Measurements from ENCODE around the gene MVD.

MVD gene

DNA sequence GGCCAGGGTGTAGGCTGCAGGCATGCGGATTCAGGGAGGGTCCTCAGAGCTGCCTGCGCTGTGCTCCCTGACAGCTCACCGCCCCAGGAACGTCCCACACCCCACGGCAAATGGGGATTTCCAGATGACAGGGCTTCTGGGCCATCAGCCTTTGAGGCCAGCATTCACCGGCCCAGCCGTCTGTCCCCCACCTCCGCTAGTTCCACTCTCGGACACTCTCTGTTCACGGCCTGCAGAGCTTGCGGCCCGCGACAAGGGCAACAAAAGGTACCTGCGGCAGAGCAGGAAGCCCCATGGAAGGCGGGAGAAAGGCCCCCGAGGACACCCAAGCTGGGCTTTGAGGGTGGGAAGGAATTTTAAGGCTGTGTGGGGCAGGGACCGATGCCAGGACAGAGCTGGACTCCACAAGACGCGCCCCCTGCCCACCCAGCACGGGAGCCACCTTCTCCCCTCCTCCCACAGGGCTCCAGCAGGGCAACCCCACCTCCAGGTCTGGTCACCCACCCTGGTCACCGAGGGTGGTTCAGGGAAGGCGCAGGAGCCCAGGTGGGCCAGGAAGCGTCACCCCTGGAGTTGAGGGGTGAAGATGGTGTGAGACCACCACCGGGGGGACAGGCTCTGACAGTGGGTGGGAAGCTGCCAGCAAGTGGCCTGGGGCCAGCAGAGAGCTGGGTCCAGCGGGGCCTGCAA, 6.5 kb downstream of the MVD start:
- TF ChIP-seq, protein P1, sequence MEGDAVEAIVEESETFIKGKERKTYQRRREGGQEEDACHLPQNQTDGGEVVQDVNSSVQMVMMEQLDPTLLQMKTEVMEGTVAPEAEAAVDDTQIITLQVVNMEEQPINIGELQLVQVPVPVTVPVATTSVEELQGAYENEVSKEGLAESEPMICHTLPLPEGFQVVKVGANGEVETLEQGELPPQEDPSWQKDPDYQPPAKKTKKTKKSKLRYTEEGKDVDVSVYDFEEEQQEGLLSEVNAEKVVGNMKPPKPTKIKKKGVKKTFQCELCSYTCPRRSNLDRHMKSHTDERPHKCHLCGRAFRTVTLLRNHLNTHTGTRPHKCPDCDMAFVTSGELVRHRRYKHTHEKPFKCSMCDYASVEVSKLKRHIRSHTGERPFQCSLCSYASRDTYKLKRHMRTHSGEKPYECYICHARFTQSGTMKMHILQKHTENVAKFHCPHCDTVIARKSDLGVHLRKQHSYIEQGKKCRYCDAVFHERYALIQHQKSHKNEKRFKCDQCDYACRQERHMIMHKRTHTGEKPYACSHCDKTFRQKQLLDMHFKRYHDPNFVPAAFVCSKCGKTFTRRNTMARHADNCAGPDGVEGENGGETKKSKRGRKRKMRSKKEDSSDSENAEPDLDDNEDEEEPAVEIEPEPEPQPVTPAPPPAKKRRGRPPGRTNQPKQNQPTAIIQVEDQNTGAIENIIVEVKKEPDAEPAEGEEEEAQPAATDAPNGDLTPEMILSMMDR (IDR thresholded peaks at IDR 0.05; ENCODE audit: extremely low read depth, missing control alignments): no peak
- no peak for DNase-seq (ENCODE audit: low spot score)

DNA sequence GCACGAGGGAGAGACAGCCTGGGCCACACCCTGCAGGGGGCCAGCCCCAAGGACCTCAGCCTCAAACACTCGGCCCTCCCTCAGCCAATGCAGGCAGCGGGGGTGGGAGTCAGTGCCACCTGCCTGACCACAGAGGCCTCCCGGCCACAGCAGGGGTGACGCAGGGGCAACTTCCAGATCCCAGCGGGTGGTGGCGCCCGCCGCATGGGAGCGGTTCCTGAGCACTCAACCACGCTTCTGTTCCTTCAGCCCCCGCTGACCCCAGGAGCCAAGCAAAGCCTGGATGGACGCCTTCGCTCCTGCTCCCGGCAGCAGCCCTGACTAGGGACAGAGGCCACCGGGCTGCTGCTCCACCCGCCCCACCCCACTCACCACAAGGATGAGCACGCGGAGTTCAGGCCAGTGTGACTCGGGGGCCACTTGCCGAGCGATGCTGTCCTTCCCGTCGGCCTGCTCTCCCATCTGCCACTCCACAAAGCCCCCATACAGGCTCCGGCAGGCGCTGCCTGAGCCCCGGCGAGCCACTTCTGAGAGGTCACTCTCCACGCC, 7.1 kb downstream of the MVD start:
- TF ChIP-seq, protein P1 (IDR thresholded peaks at IDR 0.05; ENCODE audit: extremely low read depth, missing control alignments): no peak
- no peak for DNase-seq (ENCODE audit: low spot score)

DNA sequence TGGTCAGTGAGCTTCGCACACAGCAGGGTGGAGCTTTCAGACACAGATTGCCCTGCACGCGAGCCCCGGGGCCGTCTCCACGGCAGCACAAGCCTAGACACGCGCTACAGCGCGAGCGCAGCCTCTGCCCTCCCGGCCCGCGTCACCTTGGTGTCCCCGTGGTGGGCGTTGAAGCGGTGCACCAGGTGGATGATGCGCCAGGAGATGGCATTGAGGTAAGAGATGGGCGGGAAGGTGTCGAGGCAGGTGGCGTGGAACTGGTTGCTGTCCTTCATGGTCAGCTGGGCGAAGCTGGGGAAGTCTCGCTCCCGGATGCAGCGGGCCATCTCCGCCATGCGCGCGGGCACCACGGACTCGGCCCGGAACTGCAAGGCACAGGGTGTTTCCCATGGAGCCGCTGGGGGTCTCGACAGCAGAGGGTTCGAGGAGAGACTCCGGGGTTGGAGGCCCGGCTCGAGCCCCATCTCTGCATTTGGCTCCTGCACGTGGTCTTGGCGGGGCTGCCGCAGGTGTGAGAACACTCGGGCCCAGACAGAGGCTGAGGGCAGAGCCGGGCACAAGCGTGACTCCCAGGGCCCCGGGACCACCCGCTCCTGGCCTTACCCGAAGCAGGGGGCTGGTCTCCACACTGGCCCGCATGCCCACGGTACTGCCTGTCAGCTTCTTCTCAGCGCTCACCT, 7.7 kb downstream of the MVD start:
- TF ChIP-seq, protein P1 (IDR thresholded peaks at IDR 0.05; ENCODE audit: extremely low read depth, missing control alignments): no peak
- DNase-seq (ENCODE audit: low spot score): no peak

DNA sequence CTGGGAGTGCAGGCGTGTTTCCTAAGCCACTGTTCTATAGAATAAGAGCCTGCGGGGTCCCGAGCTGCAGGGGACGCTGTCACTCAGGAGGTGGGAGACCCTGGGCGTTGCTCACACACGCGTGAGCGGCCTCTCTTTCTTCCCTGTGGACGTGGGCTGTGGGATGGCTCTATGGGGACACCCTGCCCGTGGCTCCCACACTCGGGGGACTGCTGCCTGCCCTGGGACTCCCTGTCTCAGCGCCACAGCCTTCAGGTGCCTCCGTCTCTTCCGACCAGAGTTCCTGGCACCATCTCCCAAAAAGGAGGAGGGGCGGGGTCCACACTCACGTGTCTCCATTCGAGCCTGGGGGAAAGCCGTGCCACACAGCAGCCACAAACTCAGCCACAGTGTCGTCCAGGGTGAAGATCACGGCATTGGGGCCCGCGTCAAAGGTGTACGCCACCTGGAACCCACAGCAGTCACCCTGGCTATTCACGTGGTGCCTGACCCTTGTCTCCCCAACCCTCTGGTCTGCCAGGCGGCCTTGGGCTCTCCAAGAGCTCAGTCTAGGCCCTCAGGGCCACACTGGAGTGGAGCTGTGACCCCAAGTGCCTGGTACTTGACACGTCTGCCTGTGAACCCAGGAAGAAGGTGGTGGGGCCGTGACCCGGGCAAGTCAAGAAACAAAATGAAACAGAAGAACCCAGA, 8.4 kb downstream of the MVD start:
- TF ChIP-seq, protein P1 (IDR thresholded peaks at IDR 0.05; ENCODE audit: extremely low read depth, missing control alignments): no peak
- DNase-seq (ENCODE audit: low spot score): no peak

DNA sequence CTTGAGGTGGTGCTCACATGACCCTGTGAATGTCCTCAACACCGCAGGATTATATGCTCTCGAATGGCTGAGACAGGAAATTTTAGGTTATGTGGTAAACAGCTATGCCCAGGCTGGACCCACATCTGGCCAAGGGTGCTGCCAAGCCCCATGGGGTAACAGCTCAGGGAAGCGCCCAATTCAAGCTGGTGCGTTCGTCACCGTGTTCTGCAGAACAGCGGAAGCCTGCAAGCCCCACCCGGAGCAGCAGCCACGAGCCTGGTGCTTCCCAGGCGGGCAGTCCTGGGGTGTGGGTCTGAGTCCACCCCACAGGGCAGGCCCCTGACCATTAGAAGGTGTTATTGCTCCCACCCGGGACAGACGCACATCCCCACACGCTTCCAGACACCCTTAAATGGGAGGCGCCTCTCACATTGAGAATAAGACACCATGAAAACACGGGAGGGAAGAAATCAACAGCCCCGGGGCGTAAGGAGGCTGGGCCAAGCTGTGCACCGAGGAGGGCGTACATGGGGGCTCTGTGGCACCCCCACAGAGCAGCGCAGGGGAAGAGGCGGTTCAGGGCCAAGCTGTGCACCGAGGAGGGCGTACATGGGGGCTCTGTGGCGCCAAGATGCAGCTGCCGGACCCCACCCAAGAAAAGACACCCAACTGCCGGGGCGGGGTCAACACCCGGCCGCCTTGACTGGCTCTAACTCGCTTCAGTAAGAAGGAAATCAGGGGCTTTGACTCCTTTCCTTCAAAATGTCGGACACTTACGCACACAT, 9.1 kb downstream of the MVD start:
- no peak for DNase-seq (ENCODE audit: low spot score)
- TF ChIP-seq, protein P1 (IDR thresholded peaks at IDR 0.05; ENCODE audit: extremely low read depth, missing control alignments): no peak

DNA sequence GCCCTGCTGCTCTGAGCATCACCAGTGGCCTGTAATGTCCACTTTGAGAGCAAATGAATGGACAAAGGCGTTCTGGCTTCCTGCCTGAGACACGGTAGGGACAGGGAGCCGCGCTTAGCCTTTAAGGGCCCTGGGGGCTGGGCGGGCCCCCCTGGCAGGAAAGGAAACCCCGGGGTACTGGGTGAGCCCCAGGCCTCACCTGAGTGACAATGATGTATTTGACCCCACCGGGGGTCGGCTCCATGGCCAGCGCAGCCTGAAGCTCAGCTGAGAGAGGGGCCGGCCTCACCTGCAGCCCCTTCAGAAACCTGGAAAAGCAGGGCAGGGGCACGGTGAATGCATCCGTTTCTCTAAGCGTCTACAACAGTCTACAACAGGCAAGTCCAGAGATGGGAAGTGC, 9.8 kb downstream of the MVD start:
- TF ChIP-seq, protein P1 (IDR thresholded peaks at IDR 0.05; ENCODE audit: extremely low read depth, missing control alignments): no peak
- DNase-seq (ENCODE audit: low spot score): no peak
